ENCODE data around the gene CDKN1B.

The CDKN1B gene

GRCh38 chr12:12722435-12723148 is 5.4 kb downstream of the CDKN1B start:
- no peaks in the 10 kb centered on the region for H3K27me3 ChIP-seq
- no peaks in the 10 kb centered on the region for H3K4me1 ChIP-seq
- H3K36me3 ChIP-seq = peaks cover 42% of the 10 kb centered on the region
- peak overlapping the region; percentile 92 for H3K4me3 ChIP-seq (ENCODE audit: low read depth, low read length)
- no peak for DNase-seq
- TF ChIP-seq, protein P1, sequence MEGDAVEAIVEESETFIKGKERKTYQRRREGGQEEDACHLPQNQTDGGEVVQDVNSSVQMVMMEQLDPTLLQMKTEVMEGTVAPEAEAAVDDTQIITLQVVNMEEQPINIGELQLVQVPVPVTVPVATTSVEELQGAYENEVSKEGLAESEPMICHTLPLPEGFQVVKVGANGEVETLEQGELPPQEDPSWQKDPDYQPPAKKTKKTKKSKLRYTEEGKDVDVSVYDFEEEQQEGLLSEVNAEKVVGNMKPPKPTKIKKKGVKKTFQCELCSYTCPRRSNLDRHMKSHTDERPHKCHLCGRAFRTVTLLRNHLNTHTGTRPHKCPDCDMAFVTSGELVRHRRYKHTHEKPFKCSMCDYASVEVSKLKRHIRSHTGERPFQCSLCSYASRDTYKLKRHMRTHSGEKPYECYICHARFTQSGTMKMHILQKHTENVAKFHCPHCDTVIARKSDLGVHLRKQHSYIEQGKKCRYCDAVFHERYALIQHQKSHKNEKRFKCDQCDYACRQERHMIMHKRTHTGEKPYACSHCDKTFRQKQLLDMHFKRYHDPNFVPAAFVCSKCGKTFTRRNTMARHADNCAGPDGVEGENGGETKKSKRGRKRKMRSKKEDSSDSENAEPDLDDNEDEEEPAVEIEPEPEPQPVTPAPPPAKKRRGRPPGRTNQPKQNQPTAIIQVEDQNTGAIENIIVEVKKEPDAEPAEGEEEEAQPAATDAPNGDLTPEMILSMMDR (IDR thresholded peaks at IDR 0.05; ENCODE audit: low read depth, low read length) = no peak
- no peaks in the 10 kb centered on the region for H3K9me3 ChIP-seq

DNA sequence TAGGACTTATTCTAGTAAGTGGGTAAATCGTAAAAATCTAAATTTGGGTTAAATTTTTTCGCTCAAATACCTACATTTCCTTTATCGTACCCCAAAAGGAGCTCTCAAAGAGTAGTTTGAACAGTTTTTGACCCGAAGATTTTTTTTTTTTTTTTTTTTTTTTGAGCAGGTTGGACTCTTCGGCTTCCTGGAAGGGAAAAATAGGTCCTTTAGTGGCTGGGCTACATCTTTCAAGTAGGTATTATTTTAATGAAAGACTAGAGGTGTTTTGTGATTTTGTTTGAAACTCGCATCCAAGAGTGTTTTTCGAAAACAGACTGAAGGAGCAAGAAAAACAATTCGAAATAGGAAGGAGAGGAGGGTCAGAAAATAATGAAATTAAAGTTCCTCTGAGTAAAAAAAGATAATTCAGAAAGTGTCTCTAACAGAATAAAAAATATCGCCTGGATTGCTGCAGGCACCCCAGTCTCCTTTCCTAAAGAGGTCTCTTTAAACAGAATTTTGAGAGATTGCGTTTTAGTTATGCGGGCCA is 6.0 kb downstream of the CDKN1B start:
- TF ChIP-seq, protein P1 (IDR thresholded peaks at IDR 0.05; ENCODE audit: low read depth, low read length) = no peak
- Histone ChIP-seq H3K36me3 (peaks cover 42% of the 10 kb centered on the region), H3K4me1 (no peaks in the 10 kb centered on the region), H3K4me3 (ENCODE audit: low read depth, low read length) (peak overlapping the region; percentile 92), H3K9me3 (no peaks in the 10 kb centered on the region), H3K27me3 (no peaks in the 10 kb centered on the region)
- no peak for DNase-seq

DNA sequence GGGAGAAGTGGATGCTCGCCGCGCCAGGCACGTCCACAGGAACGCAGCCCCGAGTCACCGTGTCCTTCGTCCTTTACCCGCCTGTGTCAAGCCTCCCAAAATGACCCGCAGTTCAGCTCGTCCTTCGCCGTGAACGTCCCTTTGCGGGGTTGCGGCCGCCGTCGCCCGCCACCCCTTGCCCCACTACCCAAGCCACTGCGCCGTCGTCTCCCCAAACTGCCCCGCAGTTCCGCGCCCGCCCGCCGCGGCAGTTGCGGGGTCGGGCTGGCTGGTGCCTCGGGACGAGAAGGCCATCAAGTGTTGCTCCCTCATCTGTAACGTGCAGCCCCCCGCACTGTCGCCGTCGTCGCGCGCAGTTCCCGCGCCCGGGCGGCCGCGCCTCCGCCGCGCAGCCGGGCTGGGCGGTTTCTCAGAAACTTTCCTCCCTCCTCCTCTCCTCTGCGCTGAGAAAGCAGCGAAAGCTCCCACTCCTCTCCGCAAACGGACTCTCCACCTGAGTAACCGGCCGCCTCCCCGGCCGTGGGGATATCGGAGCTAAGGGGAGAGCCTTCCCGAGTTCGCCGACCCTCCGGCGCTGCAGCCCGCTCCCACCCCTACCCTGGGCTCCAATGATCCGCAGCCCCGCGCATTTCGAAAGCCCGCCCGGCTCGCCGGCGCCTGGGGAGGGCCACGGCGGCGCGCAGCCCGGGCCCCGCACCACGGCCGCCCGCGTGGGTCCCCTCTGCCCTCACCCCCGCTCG is 6.7 kb downstream of the CDKN1B start:
- DNase-seq = peak; percentile 48

GRCh38 chr12:12724421-12725085 is 7.4 kb downstream of the CDKN1B start:
- Histone ChIP-seq H3K36me3 (peaks cover 33% of the 10 kb centered on the region), H3K4me1 (no peaks in the 10 kb centered on the region), H3K4me3 (ENCODE audit: low read depth, low read length) (peak overlapping the region; percentile 92), H3K27me3 (no peaks in the 10 kb centered on the region), H3K9me3 (no peaks in the 10 kb centered on the region)
- TF ChIP-seq, protein P1 (IDR thresholded peaks at IDR 0.05; ENCODE audit: low read depth, low read length) = no peak
- DNase-seq = no peak

More for the DNA sequence above, 6.7 kb downstream of the CDKN1B start:
- Histone ChIP-seq H3K4me3 (ENCODE audit: low read depth, low read length) (peak overlapping the region; percentile 92), H3K36me3 (peaks cover 40% of the 10 kb centered on the region), H3K4me1 (no peaks in the 10 kb centered on the region), H3K27me3 (no peaks in the 10 kb centered on the region), H3K9me3 (no peaks in the 10 kb centered on the region)
- TF ChIP-seq, protein P1 (IDR thresholded peaks at IDR 0.05; ENCODE audit: low read depth, low read length) = no peak

DNA sequence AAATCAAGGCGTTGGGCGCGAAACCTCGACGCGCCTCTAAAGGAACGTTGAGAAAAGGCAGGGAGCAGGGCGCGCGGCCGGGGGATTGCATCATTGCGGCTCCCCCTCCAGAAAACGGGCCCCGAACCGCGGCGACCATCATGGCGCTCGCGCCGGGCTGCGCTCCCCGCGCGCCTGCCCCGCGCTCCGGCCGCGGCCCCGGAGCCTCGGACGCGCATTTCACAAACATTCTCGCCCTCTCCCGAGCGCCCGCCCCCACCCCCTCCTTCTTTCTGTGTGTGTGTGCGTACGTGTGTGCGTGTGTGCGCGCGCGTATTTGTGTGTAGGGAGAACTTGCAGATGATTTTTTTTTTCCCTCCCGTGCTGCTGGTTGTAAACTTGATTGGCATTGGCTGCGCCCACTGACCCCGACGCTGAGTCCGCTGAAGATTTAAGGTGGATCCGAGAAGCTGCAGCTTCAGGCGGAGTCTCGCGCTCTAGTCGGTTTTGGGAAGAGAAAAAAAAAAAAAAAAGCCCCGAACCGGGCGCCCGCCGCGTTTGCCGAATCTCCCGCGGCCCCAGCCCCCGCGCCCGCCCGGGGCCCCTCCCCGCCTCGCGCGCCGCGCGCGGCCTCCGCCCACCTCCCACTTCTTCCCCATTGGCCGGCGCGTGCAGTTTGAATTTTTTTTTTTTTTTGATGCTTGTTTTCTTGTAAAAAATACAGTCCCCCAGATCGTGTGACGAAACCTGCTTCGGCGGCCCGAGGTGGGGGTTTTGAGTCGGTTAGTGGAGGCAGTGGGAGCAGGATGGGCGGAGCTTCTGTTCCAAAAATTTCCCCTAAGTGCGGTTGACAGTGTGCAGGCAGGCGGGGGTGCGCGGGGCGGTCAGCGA is 8.2 kb downstream of the CDKN1B start:
- Histone ChIP-seq H3K9me3 (no peaks in the 10 kb centered on the region), H3K36me3 (peaks cover 27% of the 10 kb centered on the region), H3K4me3 (ENCODE audit: low read depth, low read length) (peak overlapping the region; percentile 92), H3K27me3 (no peaks in the 10 kb centered on the region), H3K4me1 (no peaks in the 10 kb centered on the region)
- peak; percentile 95 for DNase-seq
- TF ChIP-seq, protein P1 (IDR thresholded peaks at IDR 0.05; ENCODE audit: low read depth, low read length) = no peak

Measured in BE2C (cell line).